GM12874 (cell line): ENCODE measurements around the gene PCDHGA9.

Experiments
- TF ChIP-seq, protein P1 (sequence below): IDR thresholded peaks from 2 replicates; pipeline ENCODE4 v1.5.1; 2011; ENCODE audit warnings: low read depth, mild to moderate bottlenecking, control low read depth, low read length, moderate library complexity; ENCODE audit not compliant: insufficient read depth

Gene PCDHGA9

DNA sequence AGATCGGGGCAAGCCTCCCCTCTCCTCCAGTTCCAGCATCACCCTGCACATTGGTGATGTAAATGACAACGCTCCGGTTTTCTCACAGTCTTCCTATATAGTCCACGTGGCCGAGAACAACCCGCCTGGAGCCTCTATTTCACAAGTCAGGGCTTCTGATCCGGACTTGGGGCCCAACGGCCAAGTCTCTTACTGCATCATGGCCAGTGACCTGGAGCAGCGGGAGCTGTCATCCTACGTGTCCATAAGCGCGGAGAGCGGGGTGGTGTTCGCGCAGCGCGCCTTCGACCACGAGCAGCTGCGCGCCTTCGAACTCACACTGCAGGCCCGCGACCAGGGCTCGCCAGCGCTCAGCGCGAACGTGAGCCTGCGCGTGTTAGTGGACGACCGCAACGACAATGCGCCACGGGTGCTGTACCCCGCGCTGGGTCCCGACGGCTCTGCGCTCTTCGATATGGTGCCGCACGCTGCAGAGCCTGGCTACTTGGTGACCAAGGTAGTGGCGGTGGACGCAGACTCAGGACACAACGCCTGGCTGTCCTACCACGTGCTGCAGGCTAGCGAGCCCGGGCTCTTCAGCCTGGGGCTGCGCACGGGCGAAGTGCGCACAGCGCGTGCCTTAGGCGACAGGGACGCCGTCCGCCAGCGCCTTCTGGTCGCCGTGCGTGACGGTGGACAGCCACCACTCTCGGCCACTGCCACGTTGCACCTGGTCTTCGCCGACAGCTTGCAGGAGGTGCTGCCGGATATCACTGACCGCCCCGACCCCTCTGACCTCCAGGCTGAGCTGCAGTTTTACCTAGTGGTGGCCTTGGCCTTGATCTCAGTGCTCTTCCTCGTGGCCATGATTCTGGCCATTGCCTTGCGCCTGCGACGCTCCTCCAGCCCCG is 13.2 kb upstream of the PCDHGA9 start:
- TF ChIP-seq, protein P1, sequence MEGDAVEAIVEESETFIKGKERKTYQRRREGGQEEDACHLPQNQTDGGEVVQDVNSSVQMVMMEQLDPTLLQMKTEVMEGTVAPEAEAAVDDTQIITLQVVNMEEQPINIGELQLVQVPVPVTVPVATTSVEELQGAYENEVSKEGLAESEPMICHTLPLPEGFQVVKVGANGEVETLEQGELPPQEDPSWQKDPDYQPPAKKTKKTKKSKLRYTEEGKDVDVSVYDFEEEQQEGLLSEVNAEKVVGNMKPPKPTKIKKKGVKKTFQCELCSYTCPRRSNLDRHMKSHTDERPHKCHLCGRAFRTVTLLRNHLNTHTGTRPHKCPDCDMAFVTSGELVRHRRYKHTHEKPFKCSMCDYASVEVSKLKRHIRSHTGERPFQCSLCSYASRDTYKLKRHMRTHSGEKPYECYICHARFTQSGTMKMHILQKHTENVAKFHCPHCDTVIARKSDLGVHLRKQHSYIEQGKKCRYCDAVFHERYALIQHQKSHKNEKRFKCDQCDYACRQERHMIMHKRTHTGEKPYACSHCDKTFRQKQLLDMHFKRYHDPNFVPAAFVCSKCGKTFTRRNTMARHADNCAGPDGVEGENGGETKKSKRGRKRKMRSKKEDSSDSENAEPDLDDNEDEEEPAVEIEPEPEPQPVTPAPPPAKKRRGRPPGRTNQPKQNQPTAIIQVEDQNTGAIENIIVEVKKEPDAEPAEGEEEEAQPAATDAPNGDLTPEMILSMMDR = no peak

DNA sequence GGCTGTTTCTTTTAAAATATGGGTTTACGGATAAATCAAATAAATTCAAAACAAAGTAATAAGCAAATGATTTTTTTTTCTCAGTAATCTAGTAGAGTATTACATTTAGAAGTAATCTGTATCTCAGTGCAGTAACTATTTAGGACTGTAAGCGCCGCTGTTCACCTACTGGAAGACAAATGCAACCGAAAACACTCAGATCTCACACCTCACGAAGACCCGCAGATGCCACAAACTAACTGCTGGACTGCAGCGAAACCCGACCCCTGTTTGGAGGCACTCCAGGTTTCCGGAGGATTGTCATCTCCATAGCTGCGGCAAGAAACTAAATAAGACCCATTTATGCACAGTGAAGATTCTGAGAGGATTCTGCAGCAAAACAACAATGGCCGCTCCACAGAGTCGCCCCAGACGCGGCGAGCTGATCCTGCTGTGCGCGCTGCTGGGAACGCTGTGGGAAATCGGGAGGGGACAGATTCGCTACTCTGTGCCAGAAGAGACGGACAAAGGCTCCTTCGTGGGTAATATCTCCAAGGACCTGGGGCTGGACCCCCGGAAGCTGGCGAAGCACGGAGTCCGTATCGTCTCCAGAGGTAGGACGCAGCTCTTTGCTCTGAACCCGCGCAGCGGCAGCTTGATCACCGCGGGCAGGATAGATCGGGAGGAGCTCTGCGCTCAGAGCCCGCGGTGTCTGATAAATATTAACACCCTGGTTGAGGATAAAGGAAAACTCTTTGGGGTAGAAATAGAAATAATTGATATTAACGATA is 10.0 kb upstream of the PCDHGA9 start, which contains the start of gene PCDHGA8:
PCDHGA8 (plus strand) TSS at position 205 of the 770 bp plus-strand sequence; CDS start at position 386, 181 bp downstream.
- TF ChIP-seq, protein P1 = no peak

DNA sequence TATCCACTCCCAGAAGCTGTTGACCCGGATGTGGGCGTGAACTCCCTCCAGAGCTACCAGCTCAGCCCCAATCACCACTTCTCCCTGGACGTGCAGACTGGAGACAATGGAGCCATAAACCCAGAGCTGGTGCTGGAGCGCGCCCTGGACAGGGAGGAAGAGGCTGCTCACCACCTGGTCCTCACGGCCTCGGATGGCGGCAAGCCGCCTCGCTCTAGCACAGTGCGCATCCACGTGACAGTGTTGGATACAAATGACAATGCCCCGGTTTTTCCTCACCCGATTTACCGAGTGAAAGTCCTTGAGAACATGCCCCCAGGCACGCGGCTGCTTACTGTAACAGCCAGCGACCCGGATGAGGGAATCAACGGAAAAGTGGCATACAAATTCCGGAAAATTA is 9.3 kb upstream of the PCDHGA9 start:
- TF ChIP-seq, protein P1 = no peak

DNA sequence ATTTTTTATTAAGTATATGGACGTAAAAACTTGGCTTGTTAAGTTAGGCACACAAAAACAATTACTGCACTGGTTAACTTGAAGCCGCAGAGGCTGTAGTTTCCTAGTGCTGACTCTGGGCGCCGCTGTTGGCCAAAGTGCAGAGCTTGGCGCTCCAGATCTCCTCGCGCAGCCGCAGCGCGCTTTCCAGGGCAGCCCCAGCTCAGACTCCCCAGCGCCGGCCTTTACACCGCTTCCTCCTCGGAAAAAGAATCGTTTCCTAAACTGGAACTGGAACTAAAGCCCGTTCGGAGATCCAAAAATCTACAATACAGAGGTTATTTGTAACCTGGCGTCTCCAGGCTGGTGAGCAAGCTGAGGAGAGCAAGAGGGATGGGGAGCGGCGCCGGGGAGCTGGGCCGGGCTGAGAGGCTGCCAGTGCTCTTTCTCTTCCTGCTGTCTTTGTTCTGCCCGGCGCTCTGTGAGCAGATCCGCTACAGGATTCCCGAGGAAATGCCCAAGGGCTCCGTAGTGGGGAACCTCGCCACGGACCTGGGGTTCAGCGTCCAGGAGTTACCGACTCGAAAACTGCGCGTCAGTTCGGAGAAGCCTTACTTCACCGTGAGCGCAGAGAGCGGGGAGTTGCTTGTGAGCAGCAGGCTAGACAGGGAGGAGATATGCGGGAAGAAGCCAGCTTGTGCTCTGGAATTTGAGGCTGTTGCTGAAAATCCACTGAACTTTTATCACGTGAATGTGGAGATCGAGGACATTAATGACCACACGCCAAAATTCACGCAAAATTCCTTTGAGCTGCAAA is 4.6 kb upstream of the PCDHGA9 start, which contains the start of gene PCDHGB5:
PCDHGB5 (plus strand) TSS at position 192 of the 796 bp plus-strand sequence; CDS start at position 373, 181 bp downstream.
- TF ChIP-seq, protein P1 = peak; percentile 82

DNA sequence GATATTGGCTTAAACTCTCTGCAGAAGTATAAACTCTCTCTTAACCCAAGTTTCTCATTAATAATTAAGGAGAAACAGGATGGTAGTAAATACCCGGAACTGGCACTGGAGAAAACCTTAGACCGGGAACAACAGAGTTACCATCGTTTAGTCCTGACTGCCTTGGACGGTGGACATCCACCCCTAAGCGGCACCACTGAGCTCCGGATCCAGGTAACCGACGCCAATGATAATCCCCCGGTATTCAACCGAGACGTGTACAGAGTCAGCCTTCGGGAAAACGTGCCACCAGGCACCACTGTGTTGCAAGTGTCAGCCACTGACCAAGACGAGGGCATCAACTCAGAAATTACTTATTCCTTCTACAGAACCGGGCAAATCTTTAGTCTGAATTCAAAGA is 4.0 kb upstream of the PCDHGA9 start:
- TF ChIP-seq, protein P1 = 0 out of 2 replicates have a peak, but pooled peaks have one; percentile 1

DNA sequence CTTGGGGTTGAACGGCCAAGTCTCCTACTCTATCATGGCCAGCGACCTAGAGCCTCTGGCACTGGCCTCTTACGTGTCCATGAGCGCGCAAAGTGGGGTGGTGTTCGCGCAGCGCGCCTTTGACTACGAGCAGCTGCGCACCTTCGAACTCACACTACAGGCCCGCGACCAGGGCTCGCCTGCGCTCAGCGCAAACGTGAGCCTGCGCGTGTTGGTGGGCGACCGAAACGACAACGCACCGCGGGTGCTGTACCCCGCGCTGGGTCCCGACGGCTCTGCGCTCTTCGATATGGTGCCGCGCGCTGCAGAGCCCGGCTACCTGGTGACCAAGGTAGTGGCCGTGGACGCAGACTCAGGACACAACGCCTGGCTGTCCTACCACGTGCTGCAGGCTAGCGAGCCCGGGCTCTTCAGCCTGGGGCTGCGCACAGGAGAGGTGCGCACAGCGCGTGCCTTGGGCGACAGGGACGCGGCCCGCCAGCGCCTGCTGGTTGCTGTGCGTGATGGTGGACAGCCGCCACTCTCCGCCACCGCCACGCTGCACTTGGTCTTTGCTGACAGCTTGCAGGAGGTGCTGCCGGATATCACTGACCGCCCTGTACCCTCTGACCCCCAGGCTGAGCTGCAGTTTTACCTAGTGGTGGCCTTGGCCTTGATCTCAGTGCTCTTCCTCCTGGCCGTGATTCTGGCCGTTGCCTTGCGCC is 2.9 kb upstream of the PCDHGA9 start:
- TF ChIP-seq, protein P1 = no peak
